CD4-positive, alpha-beta T cell treated with Interleukin-1 beta for 1 hour (primary cell): Measurements from ENCODE around the gene DHDH.
A peak's percentile ranks its signal among the peaks of the same experiment; 100 is the strongest.

Experiments used
- DNase-seq, 2 donors: peaks; one replicate each; pipeline ENCODE4 v3.0.0-alpha.2; 2020 to 2022

DHDH gene

DNA sequence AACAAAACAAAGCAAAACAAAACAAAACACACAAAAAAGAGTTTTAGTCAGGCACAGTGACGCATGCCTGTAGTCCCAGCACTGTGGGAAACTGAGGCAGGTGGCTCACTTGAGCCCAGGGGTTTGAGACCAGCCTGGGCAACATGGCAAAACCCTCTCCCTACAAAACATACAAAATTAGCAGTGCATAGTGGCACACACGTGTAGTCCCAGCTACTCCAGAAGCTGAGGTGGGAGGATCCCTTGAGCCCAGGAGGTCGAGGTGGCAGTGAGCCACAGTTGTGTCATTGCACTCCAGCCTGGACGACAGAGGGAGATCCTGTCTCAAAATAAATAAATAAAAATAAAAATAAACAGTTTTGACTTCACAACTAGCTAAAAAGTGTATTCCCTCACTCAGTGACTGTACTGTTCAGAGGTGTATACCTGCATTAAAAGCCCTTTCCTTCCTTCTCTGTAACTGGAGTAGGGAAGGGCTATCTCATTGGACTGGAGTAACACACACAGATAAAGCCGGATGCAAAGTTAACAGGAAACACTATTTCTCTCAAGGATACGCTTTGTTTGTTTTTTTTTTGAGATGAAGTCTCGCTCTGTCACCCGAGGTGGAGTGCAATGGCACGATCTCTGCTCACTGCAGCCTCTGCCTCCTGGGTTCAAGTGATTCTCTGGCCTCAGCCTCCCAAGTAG lies 17.5 kb downstream of the DHDH start:
- no peak for DNase-seq

DNA sequence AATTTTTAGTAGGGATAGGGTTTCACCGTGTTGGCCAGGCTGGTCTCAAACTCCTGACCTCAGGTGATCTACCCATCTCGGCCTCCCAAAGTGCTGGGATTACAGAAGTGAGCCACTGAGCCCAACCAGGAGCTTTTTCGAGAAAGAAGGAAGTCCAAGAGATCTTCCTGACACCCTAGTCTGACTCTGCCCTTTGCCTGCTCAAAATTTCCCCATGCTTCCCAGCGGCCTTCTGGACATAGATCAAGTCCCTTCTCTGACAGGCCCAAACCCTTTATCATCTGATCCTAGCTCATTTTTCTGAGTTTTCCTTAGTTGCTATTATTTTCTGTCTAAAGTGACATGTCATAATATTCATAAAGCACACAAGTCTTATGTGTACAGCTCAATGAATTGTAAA lies 19.6 kb downstream of the DHDH start:
- DNase-seq = no peak

DNA sequence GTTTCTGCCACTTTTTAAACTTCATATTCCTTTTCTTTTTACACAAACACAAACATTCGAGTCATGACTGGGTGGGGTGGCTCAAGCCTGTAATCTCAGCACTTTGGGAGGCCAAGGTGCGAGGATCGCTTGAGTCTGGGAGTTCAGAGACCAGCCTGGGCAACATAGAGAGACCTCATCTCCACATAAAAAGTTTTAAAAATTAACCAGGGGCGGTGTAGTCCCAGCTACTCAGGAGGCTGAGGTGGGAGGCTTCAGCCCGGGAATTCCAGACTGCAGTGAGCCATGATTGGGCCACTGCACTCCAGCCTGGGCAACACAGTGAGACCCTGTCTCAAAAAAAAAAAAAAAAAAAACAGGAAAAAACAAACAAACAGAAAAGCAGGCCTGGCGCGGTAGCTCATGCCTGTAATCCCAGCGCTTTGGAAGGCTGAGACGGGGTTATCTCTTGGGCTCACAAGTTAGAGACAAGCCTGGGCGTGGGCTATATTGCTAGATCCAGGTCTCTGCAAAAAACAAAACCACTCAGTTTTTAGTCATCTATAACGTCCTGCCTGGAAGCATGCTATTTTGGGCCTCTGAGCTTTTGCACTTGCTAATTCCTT lies 20.6 kb downstream of the DHDH start:
- no peak for DNase-seq

DNA sequence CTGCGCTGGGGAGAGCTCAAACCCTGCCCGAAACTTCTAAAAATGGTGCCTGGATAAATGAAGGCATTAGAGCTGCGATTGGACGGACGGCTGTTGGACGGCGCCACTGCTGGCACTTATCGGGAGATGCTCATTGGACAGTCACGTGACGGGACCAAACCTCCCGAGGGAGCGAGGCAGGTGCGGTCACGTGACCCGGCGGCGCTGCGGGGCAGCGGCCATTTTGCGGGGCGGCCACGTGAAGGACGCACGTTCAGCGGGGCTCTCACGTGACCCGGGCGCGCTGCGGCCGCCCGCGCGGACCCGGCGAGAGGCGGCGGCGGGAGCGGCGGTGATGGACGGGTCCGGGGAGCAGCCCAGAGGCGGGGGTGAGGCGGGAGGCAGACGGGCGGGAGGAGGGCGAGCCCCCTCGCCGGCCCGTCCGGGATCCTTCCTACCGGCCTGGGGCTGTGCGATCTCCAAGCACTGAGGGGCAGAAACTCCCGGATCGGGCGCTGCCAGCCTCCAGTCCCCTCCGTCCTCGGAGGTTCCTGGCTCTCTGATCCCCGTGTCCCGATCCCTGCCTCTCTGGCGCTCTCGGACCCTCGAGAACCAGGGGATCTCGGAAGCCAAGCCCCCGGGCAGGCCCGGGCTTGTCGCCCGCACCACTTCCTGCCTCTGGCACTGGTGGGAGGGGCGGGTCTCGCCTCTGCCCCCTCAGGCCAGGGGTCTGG lies 21.3 kb downstream of the DHDH start, which contains the start of gene BAX:
Gene BAX, plus strand, starts transcription at position 281 of the 713 bp plus-strand sequence. Its CDS starts 54 bp downstream, at position 335.
- peak; percentile 87 to 88 for DNase-seq

DNA sequence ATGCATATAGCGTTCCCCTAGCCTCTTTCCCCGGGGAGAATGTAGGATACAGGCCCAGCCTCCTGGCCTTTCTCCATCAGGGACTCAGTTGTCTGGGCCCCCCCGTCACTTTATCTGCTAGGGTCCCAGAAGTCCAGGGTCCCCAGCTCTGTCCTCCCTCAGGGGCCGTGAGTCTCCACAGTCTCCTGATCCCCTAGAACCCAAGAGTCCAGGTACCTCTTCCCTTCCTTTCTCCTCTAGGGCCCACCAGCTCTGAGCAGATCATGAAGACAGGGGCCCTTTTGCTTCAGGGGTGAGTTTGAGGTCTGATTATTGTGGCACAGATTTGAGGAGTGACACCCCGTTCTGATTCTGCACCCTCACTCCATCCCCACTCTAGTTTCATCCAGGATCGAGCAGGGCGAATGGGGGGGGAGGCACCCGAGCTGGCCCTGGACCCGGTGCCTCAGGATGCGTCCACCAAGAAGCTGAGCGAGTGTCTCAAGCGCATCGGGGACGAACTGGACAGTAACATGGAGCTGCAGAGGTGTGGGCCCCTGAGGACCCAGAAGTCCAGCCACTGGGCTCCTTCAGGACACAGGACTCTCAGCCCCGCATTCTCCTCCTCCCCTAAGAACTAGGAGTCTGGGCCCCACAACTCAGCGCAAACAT lies 21.9 kb downstream of the DHDH start:
- DNase-seq = no peak

DNA sequence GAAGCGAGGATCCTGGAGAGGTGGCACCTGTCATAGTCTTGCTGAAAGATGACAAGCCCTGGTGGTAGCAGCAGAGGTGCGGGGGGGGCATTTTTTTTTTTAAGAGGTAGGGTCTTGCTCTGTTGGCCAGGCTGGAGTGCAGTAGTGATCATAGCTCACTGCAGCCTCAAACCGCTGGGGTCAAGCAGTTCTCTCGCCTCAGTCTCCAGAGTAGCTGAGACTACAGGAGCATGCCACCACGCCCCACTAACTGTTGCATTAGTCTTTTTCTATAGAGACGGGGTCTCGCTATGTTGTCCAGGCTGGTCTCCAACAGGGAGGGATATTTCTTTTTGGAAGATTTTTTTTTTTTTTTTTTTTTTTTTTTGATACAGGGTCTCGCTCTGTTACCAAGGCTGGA lies 24.5 kb downstream of the DHDH start:
- no peak for DNase-seq

DNA sequence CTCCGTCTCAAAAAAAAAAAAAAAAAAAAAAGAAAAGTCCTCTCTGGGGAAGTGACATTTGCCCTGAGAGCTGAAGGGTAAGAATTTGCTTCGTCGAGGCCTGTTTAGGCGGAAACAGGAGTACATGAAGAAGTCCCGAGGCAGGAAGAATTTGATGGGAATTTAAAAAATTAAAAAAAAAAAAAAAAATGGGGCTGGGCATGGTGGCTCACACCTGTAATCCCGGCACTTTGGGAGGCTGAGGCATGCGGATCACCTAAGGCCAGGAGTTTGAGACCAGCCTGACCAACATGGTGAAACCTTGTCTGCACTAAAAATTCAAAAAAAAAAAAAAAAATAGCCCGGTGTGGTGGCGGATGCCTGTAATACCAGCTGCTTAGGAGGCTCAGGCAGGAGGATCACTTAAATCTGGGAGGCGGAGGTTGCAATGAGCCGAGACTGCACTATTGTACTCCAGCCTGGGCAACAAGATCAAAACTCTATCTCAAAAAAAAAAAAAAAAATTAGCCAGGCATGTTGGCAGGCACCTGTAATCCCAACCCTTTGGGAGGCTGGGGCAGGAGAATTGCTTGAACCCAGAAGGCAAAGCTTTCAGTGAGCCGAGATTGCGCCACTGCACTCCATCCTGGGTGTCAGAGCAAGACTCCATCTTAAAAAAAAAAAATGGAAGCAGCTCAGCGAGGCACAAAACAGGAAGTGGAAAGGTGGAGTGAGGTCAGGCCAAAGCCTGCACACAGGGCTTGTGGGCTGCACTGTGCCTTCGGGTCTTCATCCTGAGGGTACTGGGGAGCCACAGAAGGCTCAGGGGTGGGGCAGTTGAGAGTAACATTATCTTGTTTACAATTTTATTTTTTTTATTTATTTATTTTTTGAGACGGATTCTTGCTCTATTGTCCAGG lies 26.1 kb downstream of the DHDH start:
- DNase-seq = peak in 1 of 2 donors; percentile 32

DNA sequence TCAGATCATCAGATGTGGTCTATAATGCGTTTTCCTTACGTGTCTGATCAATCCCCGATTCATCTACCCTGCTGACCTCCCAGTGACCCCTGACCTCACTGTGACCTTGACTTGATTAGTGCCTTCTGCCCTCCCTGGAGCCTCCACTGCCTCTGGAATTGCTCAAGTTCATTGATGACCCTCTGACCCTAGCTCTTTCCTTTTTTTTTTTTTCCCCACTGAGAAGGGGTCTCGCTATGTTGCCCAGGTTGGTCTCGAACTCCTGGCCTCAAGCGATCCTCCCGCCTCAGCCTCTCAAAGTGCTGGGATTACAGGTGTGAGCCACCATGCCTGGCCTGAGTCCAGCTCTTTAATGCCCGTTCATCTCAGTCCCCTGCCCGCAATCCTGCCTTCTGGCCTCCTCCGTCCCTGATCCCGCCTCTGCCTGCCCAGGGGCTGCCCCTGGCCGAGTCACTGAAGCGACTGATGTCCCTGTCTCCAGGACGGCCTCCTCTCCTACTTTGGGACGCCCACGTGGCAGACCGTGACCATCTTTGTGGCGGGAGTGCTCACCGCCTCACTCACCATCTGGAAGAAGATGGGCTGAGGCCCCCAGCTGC lies 27.7 kb downstream of the DHDH start:
- DNase-seq = no peak

DNA sequence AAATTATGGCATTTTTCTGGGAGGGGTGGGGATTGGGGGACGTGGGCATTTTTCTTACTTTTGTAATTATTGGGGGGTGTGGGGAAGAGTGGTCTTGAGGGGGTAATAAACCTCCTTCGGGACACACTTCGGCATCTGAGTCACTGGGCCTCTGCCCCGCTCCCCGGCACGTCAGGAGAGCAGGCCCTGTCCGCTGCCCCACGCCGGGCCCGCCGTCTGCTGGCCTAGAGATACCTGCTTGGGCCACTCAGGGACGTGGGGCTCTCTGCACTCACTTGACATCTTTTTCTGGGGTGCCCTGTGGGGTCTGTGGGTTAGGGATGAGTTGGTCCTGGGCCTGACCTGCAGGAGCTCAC lies 28.2 kb downstream of the DHDH start:
- DNase-seq = no peak

DNA sequence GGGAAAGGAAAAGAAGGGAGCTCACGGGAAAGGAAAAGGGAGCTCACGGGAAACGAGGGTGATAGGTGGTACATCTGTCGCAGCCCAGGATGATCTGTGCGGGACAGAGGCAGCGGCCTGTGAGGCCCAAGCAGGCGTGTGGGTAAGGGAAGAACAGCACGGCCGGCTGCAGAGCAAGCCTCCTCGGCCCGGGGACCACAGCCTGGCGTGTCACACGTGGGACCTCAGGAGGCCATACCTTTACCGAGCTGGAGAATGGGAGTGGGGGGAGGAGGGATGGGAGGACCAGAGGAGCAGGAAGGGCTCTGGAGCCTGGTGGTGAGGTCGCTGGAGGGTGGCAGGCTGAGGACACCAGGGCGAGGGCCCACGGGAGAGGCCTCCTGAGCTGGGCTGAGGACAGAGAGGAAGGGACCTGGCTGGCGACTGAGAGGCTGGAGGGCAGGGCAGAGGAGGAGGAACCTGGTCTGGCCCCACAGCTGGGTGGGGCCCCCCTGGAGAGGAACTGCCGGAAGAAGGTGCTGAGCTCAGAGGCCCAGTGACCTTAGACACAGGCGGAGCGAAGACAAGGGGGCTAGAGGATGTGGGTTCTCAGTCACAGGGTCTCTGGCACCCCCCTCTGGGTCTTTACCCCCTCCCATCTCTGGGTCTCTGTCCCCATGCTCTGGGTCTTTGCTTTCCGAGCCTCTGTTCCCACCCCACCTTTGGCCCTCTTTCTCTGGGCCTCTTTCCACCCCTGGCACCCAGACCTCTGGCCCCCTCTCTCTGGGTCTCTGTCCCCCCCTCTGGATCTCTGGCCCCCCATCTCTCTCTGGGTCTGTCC lies 28.7 kb downstream of the DHDH start:
- peak; percentile 53 to 76 for DNase-seq

DNA sequence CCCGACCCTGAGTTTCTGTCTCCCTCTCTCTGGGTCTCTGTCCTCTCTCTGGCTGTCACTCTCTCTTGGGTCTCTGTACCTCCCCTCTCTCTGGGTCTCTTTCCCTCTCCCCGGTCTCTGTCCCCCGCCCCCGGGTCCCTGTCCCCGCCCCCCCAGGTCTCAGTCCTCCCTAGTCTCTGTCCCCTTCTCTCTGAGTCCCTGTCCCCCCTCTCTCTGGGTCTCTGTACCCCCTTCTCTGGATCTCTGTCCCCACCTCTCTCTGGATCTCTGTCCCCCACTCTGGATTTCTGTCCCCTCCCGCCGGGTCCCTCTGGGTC lies 29.3 kb downstream of the DHDH start:
- no peak for DNase-seq

DNA sequence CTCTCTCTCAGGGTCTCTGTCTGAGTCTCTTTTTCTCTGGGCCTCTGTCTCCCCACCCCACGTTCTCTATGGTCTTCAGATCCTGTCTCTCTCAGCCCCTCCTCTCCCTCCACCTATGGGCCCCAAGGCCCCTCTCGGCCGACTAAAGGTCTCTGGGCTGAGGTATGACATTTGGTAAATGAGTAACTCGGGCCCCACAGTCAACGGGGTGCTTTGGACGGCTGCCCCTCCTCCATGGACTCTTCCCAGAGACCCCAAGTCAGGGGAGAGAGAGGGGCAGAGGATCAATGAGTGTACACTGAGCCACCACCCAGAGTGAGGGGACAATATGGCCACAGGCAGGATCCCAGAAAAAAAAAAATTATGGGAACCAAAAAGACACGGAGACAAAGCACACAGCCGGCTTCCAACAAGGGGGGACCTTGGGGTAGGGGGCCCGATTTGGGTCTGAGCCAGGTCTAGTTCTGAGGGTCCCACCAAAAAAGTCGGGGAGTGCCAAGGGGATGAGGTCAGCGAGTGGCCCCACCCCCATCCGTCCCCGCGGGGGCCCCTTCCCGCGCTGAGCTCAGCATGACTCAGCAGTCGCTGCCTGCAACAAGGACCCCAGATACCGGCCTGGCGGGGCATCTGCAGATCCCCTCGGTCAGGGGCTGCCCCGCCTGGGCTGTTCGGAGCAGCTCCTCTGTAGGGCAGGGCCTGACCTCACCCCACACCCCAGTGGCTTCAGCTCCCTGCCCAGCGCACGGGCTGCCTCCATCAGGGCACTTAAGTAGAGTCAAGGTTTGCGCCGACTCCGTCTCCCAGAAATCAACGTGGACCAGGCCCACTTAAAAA lies 30.1 kb downstream of the DHDH start:
- DNase-seq = peak; percentile 54 to 63

DNA sequence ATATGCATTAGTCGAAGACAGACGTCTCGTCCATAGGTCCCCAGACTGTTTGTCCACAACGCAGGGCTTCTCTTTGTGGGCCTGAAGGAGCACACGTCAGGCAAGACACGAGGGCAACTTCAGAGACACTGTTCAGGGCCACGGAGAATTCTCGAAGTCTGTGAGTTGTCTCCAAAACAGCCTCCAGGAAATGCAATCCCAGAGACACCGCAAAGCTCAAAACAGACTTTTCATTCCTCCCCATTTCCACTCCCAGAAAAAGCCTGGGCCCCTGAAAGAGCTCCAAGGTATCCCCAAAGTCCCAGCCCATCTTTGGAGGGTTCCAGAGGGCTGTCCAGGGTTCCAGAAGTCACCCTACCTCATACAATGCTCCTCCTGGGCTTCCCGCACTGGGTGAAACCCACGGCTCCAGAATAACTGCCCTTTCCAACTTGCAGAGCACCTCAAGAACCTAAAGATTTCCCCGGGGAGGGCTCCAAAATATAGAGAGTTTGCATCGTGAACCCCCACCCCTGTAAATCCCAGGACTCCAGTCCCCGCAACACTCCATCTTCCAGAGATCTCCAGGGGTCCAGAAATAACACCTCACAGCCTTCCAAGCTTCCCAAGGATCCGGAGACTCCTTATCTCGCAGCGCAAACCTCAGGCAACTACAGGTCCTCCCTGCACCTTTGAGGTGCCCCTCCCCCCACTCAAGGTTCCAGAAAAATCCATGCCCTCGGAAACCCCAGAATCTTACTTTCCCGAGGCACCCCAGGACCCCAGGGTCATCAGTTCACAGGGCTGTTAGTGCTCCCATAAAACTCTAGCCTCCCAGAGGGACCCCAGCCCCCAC lies 30.9 kb downstream of the DHDH start:
- no peak for DNase-seq

DNA sequence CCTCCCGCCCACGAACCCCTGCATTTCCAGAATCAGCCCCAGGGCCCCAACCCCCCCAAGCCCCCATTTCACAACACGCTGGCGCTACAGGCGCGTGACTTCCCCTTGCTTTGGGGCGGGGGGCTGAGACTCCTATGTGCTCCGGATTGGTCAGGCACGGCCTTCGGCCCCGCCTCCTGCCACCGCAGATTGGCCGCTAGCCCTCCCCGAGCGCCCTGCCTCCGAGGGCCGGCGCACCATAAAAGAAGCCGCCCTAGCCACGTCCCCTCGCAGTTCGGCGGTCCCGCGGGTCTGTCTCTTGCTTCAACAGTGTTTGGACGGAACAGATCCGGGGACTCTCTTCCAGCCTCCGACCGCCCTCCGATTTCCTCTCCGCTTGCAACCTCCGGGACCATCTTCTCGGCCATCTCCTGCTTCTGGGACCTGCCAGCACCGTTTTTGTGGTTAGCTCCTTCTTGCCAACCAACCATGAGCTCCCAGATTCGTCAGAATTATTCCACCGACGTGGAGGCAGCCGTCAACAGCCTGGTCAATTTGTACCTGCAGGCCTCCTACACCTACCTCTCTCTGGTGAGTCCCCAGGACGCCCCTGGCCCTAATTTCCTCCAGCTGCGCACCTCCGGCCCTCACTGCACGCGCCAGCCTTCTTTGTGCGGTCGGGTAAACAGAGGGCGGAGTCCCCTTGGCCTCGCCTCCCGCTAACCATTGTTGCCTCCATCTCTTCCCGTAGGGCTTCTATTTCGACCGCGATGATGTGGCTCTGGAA lies 31.7 kb downstream of the DHDH start, which contains the start of gene FTL:
Gene FTL, plus strand, starts transcription at position 270 of the 766 bp plus-strand sequence. Its CDS starts 199 bp downstream, at position 469.
- peak; percentile 93 to 96 for DNase-seq

DNA sequence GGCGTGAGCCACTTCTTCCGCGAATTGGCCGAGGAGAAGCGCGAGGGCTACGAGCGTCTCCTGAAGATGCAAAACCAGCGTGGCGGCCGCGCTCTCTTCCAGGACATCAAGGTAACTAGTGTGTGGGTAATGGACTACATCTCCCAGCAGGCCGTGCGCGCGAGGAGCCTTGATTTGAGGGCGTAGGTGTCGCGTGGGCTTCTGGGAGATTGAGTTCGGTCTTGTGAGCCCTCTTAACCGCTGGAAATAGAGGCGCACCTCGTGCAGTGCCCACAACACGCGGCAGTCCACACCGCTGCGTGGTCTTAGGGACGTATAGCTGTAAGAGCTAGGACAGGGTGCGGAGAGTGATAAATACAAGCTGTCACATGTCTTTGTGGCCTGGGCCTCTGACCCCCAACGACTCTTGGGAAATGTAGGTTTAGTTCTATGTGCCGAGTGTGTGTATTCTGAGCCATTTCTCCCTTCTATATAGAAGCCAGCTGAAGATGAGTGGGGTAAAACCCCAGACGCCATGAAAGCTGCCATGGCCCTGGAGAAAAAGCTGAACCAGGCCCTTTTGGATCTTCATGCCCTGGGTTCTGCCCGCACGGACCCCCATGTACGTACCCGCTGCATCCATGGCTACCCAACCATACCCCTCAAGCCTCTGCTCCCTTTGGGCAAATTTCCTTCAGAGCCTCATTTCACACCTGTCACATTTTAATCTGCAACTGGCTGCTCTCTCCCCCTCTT lies 32.5 kb downstream of the DHDH start:
- DNase-seq = peak; percentile 87 to 89

DNA sequence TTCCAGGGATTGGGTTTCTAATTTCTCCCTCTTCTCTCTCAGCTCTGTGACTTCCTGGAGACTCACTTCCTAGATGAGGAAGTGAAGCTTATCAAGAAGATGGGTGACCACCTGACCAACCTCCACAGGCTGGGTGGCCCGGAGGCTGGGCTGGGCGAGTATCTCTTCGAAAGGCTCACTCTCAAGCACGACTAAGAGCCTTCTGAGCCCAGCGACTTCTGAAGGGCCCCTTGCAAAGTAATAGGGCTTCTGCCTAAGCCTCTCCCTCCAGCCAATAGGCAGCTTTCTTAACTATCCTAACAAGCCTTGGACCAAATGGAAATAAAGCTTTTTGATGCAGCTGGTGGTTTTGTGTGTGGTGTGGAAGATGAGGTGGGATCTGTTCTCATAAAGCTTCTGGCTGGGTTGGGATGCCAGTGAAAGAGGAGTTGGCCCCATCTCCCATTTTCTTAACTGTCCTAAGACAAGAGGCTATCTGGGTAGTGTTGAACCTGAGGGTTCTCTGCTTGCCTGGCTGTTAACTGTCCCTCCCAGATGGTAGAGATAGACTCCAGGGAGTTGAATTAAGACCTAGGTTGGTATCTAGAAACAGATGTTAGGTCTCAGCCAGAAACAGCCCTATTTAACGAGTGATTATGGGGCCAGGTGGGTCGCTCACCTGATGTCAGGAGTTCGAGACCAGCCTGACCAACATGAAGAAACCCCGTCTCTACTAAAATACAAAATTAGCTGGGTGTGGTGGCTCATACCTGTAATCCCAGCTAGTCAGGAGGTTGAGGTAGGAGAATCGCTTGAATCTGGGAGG lies 33.2 kb downstream of the DHDH start:
- no peak for DNase-seq
